NT2/D1 (cell line): ENCODE data around the gene SH3BP2.

Experiments used
- YY1 ChIP-seq: IDR thresholded peaks from 2 replicates; pipeline ENCODE4 v1.6.1; 2011; ENCODE audit not compliant: insufficient read length, insufficient read depth
- ZNF274 ChIP-seq: IDR thresholded peaks from 2 replicates; pipeline ENCODE4 v1.6.1; 2011; ENCODE audit warnings: mild to moderate bottlenecking, low read depth, low read length

- TF ChIP-seq YY1 (no peak), ZNF274 (no peak)
Measured at GRCh38 chr4:2820216-2820982, 27.5 kb downstream of the SH3BP2 start.
